Sigmoid colon (tissue), 3 donors: ENCODE measurements around the gene TXN.

Source experiments
- POLR2A ChIP-seq, 2 donors: fragments of 450-650 bp; IDR thresholded peaks; one replicate each; pipeline ENCODE4 v1.6.1; 2016; ENCODE audit warnings: antibody characterized with exemption in 2 of 2, mild to moderate bottlenecking in 2 of 2, moderate library complexity in 2 of 2
- TF ChIP-seq, protein P1 (sequence below), 4 experiments: fragments of 450-650 bp in 3 of 4; fragments of 200-600 bp in 1 of 4; IDR thresholded peaks; one replicate each; pipeline ENCODE4 v1.5.1; 2016 to 2019; ENCODE audit warnings: antibody characterized with exemption in 4 of 4, mild to moderate bottlenecking in 3 of 4, moderate library complexity in 2 of 4

DNA sequence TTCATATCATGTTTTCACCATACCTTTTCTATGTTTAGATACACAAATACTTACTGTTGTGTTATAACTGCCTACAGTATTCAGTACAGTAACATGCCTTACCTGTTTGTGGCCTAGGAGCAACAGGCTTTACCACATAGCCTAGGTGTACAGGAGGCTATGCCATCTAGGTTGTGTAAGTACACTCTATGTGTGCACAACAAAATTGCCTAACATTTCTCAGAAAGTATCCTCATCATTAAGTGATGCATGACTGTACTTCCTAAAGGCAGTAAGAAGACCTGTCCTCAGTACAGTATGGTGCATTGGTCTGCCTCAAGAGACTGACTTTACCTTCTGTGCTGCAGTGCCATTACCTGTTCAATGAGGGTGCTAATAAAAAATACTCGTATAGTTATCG, 7.9 kb downstream of the TXN start:
- TF ChIP-seq, protein P1, sequence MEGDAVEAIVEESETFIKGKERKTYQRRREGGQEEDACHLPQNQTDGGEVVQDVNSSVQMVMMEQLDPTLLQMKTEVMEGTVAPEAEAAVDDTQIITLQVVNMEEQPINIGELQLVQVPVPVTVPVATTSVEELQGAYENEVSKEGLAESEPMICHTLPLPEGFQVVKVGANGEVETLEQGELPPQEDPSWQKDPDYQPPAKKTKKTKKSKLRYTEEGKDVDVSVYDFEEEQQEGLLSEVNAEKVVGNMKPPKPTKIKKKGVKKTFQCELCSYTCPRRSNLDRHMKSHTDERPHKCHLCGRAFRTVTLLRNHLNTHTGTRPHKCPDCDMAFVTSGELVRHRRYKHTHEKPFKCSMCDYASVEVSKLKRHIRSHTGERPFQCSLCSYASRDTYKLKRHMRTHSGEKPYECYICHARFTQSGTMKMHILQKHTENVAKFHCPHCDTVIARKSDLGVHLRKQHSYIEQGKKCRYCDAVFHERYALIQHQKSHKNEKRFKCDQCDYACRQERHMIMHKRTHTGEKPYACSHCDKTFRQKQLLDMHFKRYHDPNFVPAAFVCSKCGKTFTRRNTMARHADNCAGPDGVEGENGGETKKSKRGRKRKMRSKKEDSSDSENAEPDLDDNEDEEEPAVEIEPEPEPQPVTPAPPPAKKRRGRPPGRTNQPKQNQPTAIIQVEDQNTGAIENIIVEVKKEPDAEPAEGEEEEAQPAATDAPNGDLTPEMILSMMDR (IDR thresholded peaks at IDR 0.05): no peak
- TF ChIP-seq POLR2A (IDR thresholded peaks at IDR 0.05): no peak
